Measurements from ENCODE around the gene PCDH15. TPM values are rescaled to one million over a fixed set of nuclear protein-coding genes. Genes with fewer than 3 reads are reported as not detected.

The PCDH15 gene
- total and polyA plus RNA-seq, 2 of the 8 experiments (the other 6 are each of a cell fraction or from before 2014, with no cell fraction given): 0.11 TPM; not detected in 1

DNA sequence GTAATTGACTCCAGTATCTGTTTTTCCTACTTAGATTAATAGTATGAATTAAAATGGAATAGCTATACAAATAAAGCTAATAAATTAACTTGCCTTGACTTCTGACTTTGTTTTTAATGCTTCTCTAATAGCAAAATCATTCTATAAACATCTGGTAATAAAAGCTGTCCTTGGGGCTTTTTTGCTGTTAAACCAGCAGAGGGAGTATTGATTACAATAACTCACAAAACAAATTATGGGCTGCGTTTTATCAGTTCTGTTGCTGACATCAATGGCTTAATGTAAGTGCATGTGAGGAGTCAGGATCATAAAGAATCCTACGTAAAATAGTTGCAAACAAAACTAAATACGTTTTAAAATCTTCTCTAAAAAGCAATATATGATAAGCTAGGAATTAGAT lies 667.8 kb downstream of the PCDH15 start:
- Histone ChIP-seq H2BK5ac (ENCODE audit: low read depth, low read length) (no peak overlapping the region), H3K9me3 (ENCODE audit: insufficient read depth in 2 of 2, low read depth in 1 of 2, low read length in 1 of 2) (peaks cover 2 to 12% of the 10 kb centered on the region in 2 experiments), H2BK120ac (replicated peaks; ENCODE audit: low read depth, low read length) (no peak overlapping the region), H3K4ac (replicated peaks; ENCODE audit: insufficient read length, low read depth, low read length) (no peak overlapping the region), H2AFZ (ENCODE audit: low read length) (no peak overlapping the region), H3K36me3 (ENCODE audit: control insufficient read depth in 2 of 4, insufficient read depth in 4 of 4, low read length in 3 of 4) (peaks cover 0 to 5% (median 0%) of the 10 kb centered on the region in 4 experiments; a peak in 1 of 8 replicates), H4K5ac (ENCODE audit: insufficient read length, low read depth, low read length) (no peak overlapping the region), H4K91ac (replicated peaks; ENCODE audit: insufficient read length, low read length) (no peak overlapping the region), H3K9ac (replicated peaks in 1 of 4; ENCODE audit: extremely low read depth in 1 of 4, low read depth in 3 of 4, low read length in 3 of 4) (no peak overlapping the region), H2AK5ac (ENCODE audit: low read depth, low read length) (no peak overlapping the region), H3K14ac (ENCODE audit: insufficient read length) (no peak overlapping the region), H3K4me1 (replicated peaks in 1 of 4; ENCODE audit: control insufficient read depth in 3 of 4, insufficient read depth in 4 of 4, low read length in 3 of 4) (no peaks in the 10 kb centered on the region; a peak in 1 of 7 replicates), H2BK15ac (ENCODE audit: low read length) (no peak overlapping the region), H3K27me3 (replicated peaks in 1 of 4; ENCODE audit: control insufficient read depth in 3 of 4, extremely low read depth in 1 of 4, insufficient read depth in 3 of 4, low read length in 3 of 4) (no peaks in the 10 kb centered on the region), H2BK20ac (ENCODE audit: low read length) (no peak overlapping the region), H3K23ac (ENCODE audit: insufficient read length) (no peak overlapping the region), H3K79me2 (ENCODE audit: control insufficient read depth in 1 of 2, insufficient read depth in 2 of 2, low read length in 2 of 2) (no peaks in the 10 kb centered on the region), H4K20me1 (replicated peaks in 1 of 2; ENCODE audit: control insufficient read depth in 1 of 2, insufficient read depth in 2 of 2, low read length in 2 of 2) (no peaks in the 10 kb centered on the region), H3K79me1 (ENCODE audit: low read depth, low read length) (no peaks in the 10 kb centered on the region), H3K4me2 (ENCODE audit: insufficient read depth in 1 of 2, low read depth in 2 of 2, low read length in 2 of 2) (no peak overlapping the region), H3K18ac (ENCODE audit: extremely low read depth, low read length) (no peak overlapping the region), H3K23me2 (ENCODE audit: low read depth, low read length) (no peaks in the 10 kb centered on the region), H4K8ac (ENCODE audit: extremely low read depth, insufficient read depth, low read length) (no peak overlapping the region), H3K4me3 (ENCODE audit: extremely low read depth in 1 of 4, insufficient read depth in 2 of 4, low read depth in 3 of 4, low read length in 4 of 4) (no peak overlapping the region), H2BK12ac (ENCODE audit: low read depth, low read length) (no peak overlapping the region), H3K56ac (replicated peaks; ENCODE audit: insufficient read length, low read depth, low read length) (no peak overlapping the region), H3K27ac (ENCODE audit: low read depth, low read length) (no peak overlapping the region)
- no peak for FAIRE-seq
- no peak for DNase-seq (ENCODE audit: low read depth in 1 of 2, low spot score in 2 of 2)
- ChIA-PET CTCF (ENCODE audit: partially characterized antibody) (interaction anchor here (0.5 to 2.1 kb wide), 17 partner anchors 8 to 1313 kb away, joined by 3 to 13 read pairs (median 3); no protein-coding TSS in a partner anchor), POLR2A (ENCODE audit: partially characterized antibody) (no interaction called here)
- TF ChIP-seq, protein P1, sequence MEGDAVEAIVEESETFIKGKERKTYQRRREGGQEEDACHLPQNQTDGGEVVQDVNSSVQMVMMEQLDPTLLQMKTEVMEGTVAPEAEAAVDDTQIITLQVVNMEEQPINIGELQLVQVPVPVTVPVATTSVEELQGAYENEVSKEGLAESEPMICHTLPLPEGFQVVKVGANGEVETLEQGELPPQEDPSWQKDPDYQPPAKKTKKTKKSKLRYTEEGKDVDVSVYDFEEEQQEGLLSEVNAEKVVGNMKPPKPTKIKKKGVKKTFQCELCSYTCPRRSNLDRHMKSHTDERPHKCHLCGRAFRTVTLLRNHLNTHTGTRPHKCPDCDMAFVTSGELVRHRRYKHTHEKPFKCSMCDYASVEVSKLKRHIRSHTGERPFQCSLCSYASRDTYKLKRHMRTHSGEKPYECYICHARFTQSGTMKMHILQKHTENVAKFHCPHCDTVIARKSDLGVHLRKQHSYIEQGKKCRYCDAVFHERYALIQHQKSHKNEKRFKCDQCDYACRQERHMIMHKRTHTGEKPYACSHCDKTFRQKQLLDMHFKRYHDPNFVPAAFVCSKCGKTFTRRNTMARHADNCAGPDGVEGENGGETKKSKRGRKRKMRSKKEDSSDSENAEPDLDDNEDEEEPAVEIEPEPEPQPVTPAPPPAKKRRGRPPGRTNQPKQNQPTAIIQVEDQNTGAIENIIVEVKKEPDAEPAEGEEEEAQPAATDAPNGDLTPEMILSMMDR (IDR thresholded peaks at IDR 0.05; ENCODE audit: control extremely low read depth in 1 of 3, insufficient read depth in 1 of 3, low read depth in 1 of 3, low read length in 3 of 3): peak in 2 of 3 experiments; percentile 1 to 40; a peak in 2 of 4 replicates
- TF ChIP-seq KDM1A (IDR thresholded peaks at IDR 0.05; ENCODE audit: borderline replicate concordance, low read length) (no peak), RAD21 (IDR thresholded peaks at IDR 0.05 in 1 of 2, conservative IDR thresholded peaks at IDR 0.05 in 1 of 2; ENCODE audit: low read depth in 2 of 2, low read length in 2 of 2) (peak; percentile 46 to 47)
- 72% methylated on average over 3 of the region's 3 CpGs; no CpG with 5 or more reads in 1 of the 2 experiments for WGBS, 2 experiments (ENCODE audit: extremely low coverage in 1 of 2, insufficient coverage in 1 of 2, insufficient read length in 1 of 2, insufficient replicate concordance in 2 of 2, low coverage in 1 of 2, low lambda C conversion rate in 2 of 2, missing lambda C conversion rate in 1 of 2)
